ENCODE measurements around the gene FRMD4A. TPM values are rescaled to one million over a fixed set of nuclear protein-coding genes. Genes with fewer than 3 reads are reported as not detected.

The FRMD4A gene
- total RNA-seq, 2 experiments from 2014 or later: 0.17 TPM; not detected in 1

DNA sequence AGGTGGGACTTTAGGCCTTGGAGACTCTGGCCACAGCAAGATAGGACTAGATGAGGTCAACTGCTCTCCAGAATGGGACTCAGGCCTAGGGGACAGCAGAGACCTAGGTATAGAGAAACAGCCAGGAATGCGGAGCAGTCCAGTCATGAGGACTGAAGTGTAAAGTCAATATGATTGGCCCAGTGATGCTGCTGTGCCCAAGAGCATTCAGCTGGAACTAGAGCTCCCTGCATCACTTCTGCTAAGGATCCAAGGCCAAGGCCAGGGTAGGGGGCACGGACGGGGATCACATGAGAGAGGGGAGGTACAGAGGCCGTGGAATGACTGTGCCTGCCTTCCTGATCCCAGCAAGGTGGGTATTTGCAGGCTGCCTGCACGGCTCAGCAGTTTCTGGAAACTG, 237.9 kb downstream of the FRMD4A start:
- Histone ChIP-seq H3K9me3 (ENCODE audit: low read length) (no peaks in the 10 kb centered on the region), H3K4me2 (ENCODE audit: low read length) (no peak overlapping the region), H4K20me1 (ENCODE audit: insufficient read depth, low read length) (no peaks in the 10 kb centered on the region), H3K4me3 (ENCODE audit: low read depth, low read length, poor library complexity, severe bottlenecking) (no peak overlapping the region), H3K27ac (ENCODE audit: low read depth, low read length, poor library complexity, severe bottlenecking) (no peak overlapping the region), H3K4me1 (ENCODE audit: insufficient read depth, low read length, poor library complexity, severe bottlenecking) (no peaks in the 10 kb centered on the region), H3K79me2 (ENCODE audit: insufficient read depth, low read depth, low read length) (no peaks in the 10 kb centered on the region), H2AFZ (ENCODE audit: low read length) (no peak overlapping the region), H3K36me3 (ENCODE audit: insufficient read depth, low read length) (no peaks in the 10 kb centered on the region), H3K9me2 (ENCODE audit: insufficient read depth, low read length) (no peaks in the 10 kb centered on the region)
- no peak for TF ChIP-seq EZH2phosphoT487 (IDR thresholded peaks at IDR 0.05; ENCODE audit: borderline replicate concordance, low read depth, low read length)
- TF ChIP-seq, protein P1, sequence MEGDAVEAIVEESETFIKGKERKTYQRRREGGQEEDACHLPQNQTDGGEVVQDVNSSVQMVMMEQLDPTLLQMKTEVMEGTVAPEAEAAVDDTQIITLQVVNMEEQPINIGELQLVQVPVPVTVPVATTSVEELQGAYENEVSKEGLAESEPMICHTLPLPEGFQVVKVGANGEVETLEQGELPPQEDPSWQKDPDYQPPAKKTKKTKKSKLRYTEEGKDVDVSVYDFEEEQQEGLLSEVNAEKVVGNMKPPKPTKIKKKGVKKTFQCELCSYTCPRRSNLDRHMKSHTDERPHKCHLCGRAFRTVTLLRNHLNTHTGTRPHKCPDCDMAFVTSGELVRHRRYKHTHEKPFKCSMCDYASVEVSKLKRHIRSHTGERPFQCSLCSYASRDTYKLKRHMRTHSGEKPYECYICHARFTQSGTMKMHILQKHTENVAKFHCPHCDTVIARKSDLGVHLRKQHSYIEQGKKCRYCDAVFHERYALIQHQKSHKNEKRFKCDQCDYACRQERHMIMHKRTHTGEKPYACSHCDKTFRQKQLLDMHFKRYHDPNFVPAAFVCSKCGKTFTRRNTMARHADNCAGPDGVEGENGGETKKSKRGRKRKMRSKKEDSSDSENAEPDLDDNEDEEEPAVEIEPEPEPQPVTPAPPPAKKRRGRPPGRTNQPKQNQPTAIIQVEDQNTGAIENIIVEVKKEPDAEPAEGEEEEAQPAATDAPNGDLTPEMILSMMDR (conservative IDR thresholded peaks at IDR 0.05; ENCODE audit: low read length): no peak
- intact Hi-C loops (cut with micrococcal nuclease; ENCODE audit: unreplicated experiment): loop anchor here (10.0 kb wide), 1 partner anchor 308 kb away; no protein-coding TSS in a partner anchor
- ChIA-PET POLR2A (no interaction called here), CTCF (ENCODE audit: unreplicated experiment) (no interaction called here)
- BruUV-seq (replicated peaks): no TSS peak
- DNase-seq (ENCODE audit: low spot score): no peak

DNA sequence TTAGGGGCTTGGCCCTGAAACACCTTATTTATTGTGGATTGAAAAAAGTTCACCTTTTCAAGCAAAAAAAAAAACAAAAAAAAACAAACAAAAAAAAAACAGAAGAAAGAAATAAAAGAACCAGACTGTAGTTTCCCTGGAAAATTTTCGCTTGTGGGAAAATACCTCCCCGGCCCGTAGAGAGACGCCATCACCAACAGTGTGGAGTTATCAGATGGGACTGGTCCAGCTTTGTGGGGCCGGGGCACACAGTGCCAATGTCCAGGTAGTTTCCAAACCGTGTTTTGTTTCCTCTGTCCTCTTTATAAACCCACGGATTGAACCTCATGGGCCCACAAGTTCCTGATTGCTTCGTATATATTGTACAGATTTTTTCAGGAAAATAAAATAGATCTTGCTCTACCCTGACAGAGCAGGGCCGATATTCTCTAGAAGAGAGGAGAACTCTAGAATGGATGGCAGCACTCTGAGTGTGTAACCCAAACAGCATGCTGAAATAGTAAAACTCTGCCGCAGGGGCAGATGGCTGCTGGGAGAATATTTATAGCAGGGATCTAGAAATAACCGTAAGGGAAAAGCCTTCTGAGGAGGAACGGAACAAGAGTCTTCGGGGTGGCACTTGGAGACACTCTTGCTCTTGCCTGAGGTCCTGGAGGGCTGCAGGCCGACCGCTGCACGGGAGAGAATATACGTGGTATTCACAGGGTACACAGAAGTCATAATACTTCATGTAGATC, 241.0 kb downstream of the FRMD4A start:
- Histone ChIP-seq H3K9me2 (ENCODE audit: insufficient read depth, low read length) (no peaks in the 10 kb centered on the region), H3K36me3 (ENCODE audit: insufficient read depth, low read length) (no peaks in the 10 kb centered on the region), H3K4me2 (ENCODE audit: low read length) (no peak overlapping the region), H3K9me3 (ENCODE audit: low read length) (no peaks in the 10 kb centered on the region), H3K4me1 (ENCODE audit: insufficient read depth, low read length, poor library complexity, severe bottlenecking) (no peaks in the 10 kb centered on the region), H2AFZ (ENCODE audit: low read length) (no peak overlapping the region), H3K27ac (ENCODE audit: low read depth, low read length, poor library complexity, severe bottlenecking) (no peak overlapping the region), H3K79me2 (ENCODE audit: insufficient read depth, low read depth, low read length) (no peaks in the 10 kb centered on the region), H3K4me3 (ENCODE audit: low read depth, low read length, poor library complexity, severe bottlenecking) (no peak overlapping the region), H4K20me1 (ENCODE audit: insufficient read depth, low read length) (no peaks in the 10 kb centered on the region)
- no peak for TF ChIP-seq EZH2phosphoT487 (IDR thresholded peaks at IDR 0.05; ENCODE audit: borderline replicate concordance, low read depth, low read length)
- TF ChIP-seq, protein P1 (conservative IDR thresholded peaks at IDR 0.05; ENCODE audit: low read length): no peak
- intact Hi-C loops (cut with micrococcal nuclease; ENCODE audit: unreplicated experiment): loop anchor here (10.0 kb wide), 1 partner anchor 305 kb away; no protein-coding TSS in a partner anchor
- DNase-seq (ENCODE audit: low spot score): no peak
- ChIA-PET CTCF (ENCODE audit: unreplicated experiment) (no interaction called here), POLR2A (no interaction called here)
- no TSS peak for BruUV-seq (replicated peaks)

DNA sequence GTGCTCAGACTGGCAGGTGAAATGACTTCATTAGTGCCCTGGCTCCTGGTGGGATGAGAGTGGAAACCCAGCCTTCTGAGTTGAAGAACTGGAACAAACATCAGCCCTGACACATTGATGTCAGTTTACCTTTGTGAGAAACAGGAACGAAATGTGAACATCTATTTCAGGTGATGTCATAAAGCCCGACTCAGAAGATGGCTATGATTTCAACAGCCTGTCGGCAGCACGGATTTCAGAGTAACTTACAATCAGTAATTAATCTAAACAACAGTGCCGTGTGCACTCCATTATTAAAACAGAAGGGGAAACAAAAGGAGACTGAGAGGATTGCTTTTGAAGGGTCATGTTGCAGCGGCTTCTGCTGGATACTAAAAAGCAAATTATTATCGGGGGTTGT, 243.2 kb downstream of the FRMD4A start:
- intact Hi-C loops (cut with micrococcal nuclease; ENCODE audit: unreplicated experiment): no loop called here
- no peak overlapping the region for H2AFZ ChIP-seq (ENCODE audit: low read length)
- H3K36me3 ChIP-seq (ENCODE audit: insufficient read depth, low read length): no peaks in the 10 kb centered on the region
- no peaks in the 10 kb centered on the region for H3K79me2 ChIP-seq (ENCODE audit: insufficient read depth, low read depth, low read length)
- H3K9me3 ChIP-seq (ENCODE audit: low read length): no peaks in the 10 kb centered on the region
- no TSS peak for BruUV-seq (replicated peaks)
- no peak for TF ChIP-seq EZH2phosphoT487 (IDR thresholded peaks at IDR 0.05; ENCODE audit: borderline replicate concordance, low read depth, low read length)
- TF ChIP-seq, protein P1 (conservative IDR thresholded peaks at IDR 0.05; ENCODE audit: low read length): no peak
- H3K27ac ChIP-seq (ENCODE audit: low read depth, low read length, poor library complexity, severe bottlenecking): no peak overlapping the region
- H3K9me2 ChIP-seq (ENCODE audit: insufficient read depth, low read length): no peaks in the 10 kb centered on the region
- POLR2A ChIA-PET: interaction anchor here (1.0 kb wide), 1 partner anchor 61 kb away, joined by 3 read pairs; no protein-coding TSS in a partner anchor
- H3K4me3 ChIP-seq (ENCODE audit: low read depth, low read length, poor library complexity, severe bottlenecking): no peak overlapping the region
- no peaks in the 10 kb centered on the region for H3K4me1 ChIP-seq (ENCODE audit: insufficient read depth, low read length, poor library complexity, severe bottlenecking)
- no peak for DNase-seq (ENCODE audit: low spot score)
- H4K20me1 ChIP-seq (ENCODE audit: insufficient read depth, low read length): no peaks in the 10 kb centered on the region
- CTCF ChIA-PET (ENCODE audit: unreplicated experiment): no interaction called here
- no peak overlapping the region for H3K4me2 ChIP-seq (ENCODE audit: low read length)
